ENCODE measurements around the gene HAPLN1. TPM values are rescaled to one million over a fixed set of nuclear protein-coding genes. Genes with fewer than 3 reads are reported as not detected.

HAPLN1 gene
- total RNA-seq, result not detected
- not detected for polyA plus RNA-seq
- long read RNA-seq, donor 1, result 0 reads
- long read RNA-seq, donor 2, result 0 reads

DNA sequence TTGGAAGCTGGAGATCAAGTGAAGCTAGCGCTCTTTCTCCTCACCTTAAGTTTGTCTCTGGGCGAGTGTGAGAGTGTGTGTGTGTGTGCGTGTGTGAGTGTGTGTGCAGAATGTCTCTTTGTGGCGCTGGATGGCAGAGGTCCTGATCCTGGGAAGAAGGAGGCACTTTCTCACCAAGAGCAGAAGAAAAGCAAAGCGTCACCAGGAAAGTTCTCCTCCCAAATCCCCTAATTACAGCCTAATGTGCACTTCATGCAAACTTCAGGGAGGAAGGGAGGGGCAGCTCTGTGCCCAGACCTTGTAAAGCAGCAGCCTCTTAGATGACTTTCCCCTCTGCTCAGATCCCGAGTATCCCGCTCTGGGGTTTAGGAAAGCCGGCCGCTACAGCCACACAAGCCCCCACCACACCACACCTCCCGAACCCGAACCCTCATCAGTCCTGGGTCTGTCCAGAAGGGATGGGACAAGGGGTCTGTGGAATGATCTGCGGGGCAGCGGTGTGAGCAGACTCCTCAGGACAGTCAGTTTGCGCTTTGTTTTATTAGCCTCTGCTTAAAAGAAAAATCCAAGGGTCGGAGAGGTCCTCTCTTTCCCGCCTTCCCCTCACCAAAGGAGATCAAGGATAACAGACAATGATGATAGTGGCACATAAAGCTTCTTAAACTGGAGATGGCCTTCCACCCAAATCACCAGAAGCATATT lies at the start of gene HAPLN1:
Gene HAPLN1, minus strand, starts transcription at position 20 of the 702 bp plus-strand sequence. CDS start 47,332 bp downstream, outside the sequence.
- Histone ChIP-seq H3K4me1 (no peaks in the 10 kb centered on the region), H3K4me3 (peak within 1 kb of the TSS; percentile 59), H3K36me3 (ENCODE audit: insufficient read depth in 1 of 2, low read depth in 1 of 2) (no peaks in the 10 kb centered on the region), H3K27me3 (ENCODE audit: insufficient read depth in 3 of 3, low read length in 2 of 3) (peaks cover 2 to 36% (median 14%) of the 10 kb centered on the region in 3 donors), H3K9me3 (no peaks in the 10 kb centered on the region), H3K27ac (no peak within 1 kb of the TSS)
- TF ChIP-seq, protein P1, sequence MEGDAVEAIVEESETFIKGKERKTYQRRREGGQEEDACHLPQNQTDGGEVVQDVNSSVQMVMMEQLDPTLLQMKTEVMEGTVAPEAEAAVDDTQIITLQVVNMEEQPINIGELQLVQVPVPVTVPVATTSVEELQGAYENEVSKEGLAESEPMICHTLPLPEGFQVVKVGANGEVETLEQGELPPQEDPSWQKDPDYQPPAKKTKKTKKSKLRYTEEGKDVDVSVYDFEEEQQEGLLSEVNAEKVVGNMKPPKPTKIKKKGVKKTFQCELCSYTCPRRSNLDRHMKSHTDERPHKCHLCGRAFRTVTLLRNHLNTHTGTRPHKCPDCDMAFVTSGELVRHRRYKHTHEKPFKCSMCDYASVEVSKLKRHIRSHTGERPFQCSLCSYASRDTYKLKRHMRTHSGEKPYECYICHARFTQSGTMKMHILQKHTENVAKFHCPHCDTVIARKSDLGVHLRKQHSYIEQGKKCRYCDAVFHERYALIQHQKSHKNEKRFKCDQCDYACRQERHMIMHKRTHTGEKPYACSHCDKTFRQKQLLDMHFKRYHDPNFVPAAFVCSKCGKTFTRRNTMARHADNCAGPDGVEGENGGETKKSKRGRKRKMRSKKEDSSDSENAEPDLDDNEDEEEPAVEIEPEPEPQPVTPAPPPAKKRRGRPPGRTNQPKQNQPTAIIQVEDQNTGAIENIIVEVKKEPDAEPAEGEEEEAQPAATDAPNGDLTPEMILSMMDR (IDR thresholded peaks at IDR 0.05), result no peak
- DNase-seq (no peak), ATAC-seq (no peak)
- 35 to 41% (median 35%) methylated on average over 16 of the region's 16 CpGs for WGBS, 3 donors
- intact Hi-C loops (cut with DNase I), result no loop called here

- Histone ChIP-seq H3K36me3 (ENCODE audit: insufficient read depth in 1 of 2, low read depth in 1 of 2) (no peaks in the 10 kb centered on the region), H3K27me3 (ENCODE audit: insufficient read depth in 3 of 3, low read length in 2 of 3) (no peaks in the 10 kb centered on the region), H3K4me3 (no peak overlapping the region), H3K27ac (no peak overlapping the region), H3K4me1 (no peaks in the 10 kb centered on the region), H3K9me3 (no peaks in the 10 kb centered on the region)
- intact Hi-C loops (cut with DNase I), result no loop called here
- no peak for ATAC-seq
- TF ChIP-seq, protein P1 (IDR thresholded peaks at IDR 0.05), result no peak
- WGBS, 3 donors, result 55 to 60% (median 56%) methylated on average over 3 of the region's 3 CpGs
- no peak for DNase-seq
Measured at GRCh38 chr5:83767409-83767992, 46.8 kb upstream of the HAPLN1 start.

DNA sequence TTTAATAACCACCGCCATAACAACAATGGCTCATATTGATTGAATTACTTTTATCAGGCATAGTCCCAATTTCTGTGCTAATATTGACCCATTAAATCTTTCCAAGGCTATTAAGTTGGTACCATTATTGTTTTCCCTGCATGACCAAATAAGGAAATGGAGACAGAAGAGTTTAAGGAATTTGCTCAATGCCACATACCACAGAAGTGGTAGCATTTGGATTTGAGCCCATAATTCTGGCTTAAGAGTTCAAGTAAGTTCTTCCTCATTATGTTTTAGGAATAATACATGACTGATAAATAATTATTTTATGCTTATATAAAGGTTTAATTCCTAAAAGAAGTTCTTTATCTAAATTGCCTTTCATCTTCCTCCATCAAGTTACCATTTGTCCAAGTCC lies 43.4 kb upstream of the HAPLN1 start:
- WGBS, 3 donors, result 94 to 97% (median 96%) methylated on average over 1 of the region's 1 CpG
- intact Hi-C loops (cut with DNase I), result no loop called here
- DNase-seq (no peak), ATAC-seq (no peak)
- Histone ChIP-seq H3K9me3 (no peaks in the 10 kb centered on the region), H3K4me3 (no peak overlapping the region), H3K27me3 (ENCODE audit: insufficient read depth in 3 of 3, low read length in 2 of 3) (no peaks in the 10 kb centered on the region), H3K36me3 (ENCODE audit: insufficient read depth in 1 of 2, low read depth in 1 of 2) (no peaks in the 10 kb centered on the region), H3K4me1 (no peaks in the 10 kb centered on the region), H3K27ac (no peak overlapping the region)
- TF ChIP-seq, protein P1 (IDR thresholded peaks at IDR 0.05), result no peak

- ATAC-seq, result no peak
- Histone ChIP-seq H3K36me3 (ENCODE audit: insufficient read depth in 1 of 2, low read depth in 1 of 2) (no peaks in the 10 kb centered on the region), H3K27me3 (ENCODE audit: insufficient read depth in 3 of 3, low read length in 2 of 3) (no peaks in the 10 kb centered on the region), H3K9me3 (no peaks in the 10 kb centered on the region), H3K4me3 (no peak overlapping the region), H3K4me1 (no peaks in the 10 kb centered on the region), H3K27ac (no peak overlapping the region)
- no peak for DNase-seq
- TF ChIP-seq, protein P1 (IDR thresholded peaks at IDR 0.05), result no peak
- 60 to 75% (median 64%) methylated on average over 4 of the region's 4 CpGs for WGBS, 3 donors
- intact Hi-C loops (cut with DNase I), result no loop called here
Measured at GRCh38 chr5:83760579-83760978, 39.9 kb upstream of the HAPLN1 start.
